ENCODE data around the gene KCNH2.
"Not testable (repeated sequence)": the region's sequence is repeated elsewhere in the genome, so short reads cannot be mapped to it uniquely, and the experiment has no call there.

KCNH2 gene

DNA sequence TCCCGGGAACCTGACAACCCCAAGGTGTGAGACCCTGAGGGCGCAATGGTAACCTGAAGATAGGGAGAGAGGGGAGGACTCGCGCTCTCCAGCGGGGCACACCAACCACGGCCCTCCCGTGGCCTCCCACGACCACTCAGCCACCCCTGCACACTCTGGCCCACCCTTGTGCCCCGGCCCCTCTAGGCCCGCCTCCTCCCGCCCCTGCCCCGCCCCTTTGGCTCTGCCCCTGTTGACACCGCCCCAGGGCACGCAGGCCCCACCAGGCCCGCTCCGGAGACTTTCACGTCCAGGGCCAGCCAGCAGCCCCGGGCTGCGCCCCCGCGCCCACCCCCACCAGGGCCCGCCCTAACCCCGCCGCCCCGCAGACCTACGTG, 35.2 kb upstream of the KCNH2 start:
- CTCF ChIA-PET = interaction anchor here (1.2 to 1.3 kb wide), 2 partner anchors 51 to 97 kb away, joined by 3 to 9 read pairs; no protein-coding TSS in a partner anchor
- POLR2A ChIA-PET = interaction anchor here (1.9 kb wide), 1 partner anchor 15 kb away, joined by 9 read pairs; the partner anchor contains the start of gene ABCB8
- no peak for TF ChIP-seq HDGF (IDR thresholded peaks at IDR 0.05; ENCODE audit: borderline replicate concordance)
- no peak for DNase-seq (ENCODE audit: extremely low spot score)

DNA sequence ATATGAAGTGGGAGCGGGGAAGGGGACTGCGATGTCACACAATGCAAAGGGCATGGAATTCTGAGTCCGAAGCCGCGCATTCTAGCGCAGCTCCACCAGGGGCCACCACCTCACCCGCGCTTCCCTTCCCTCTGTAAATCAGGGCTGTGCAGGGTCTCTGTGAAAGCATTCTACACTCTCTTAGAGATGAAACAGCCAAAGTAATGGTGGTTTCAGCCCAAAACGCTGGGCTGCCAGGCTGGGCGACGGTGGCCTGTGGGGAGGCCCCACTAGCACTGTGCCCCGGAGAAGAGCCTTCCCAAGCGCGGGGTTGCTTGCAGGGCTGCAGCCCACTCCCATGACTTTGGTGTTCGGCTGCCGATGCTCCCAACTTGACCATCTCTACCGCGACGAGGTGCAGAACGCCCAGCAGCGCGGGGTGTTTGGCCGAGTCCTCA, 34.8 kb upstream of the KCNH2 start:
- POLR2A ChIA-PET = interaction anchor here (1.9 kb wide), 1 partner anchor 15 kb away, joined by 9 read pairs; the partner anchor contains the start of gene ABCB8
- peak; percentile 85 for DNase-seq (ENCODE audit: extremely low spot score)
- CTCF ChIA-PET = interaction anchor here (0.7 to 1.3 kb wide), 4 partner anchors 9 to 115 kb away, joined by 3 to 9 read pairs (median 4); no protein-coding TSS in a partner anchor
- TF ChIP-seq FOXM1 (IDR thresholded peaks at IDR 0.05; ENCODE audit: borderline replicate concordance) = no peak
- no peak for TF ChIP-seq NFRKB (IDR thresholded peaks at IDR 0.05)
- TF ChIP-seq CTBP1 (IDR thresholded peaks at IDR 0.05; ENCODE audit: borderline replicate concordance) = no peak
- TF ChIP-seq SP1 (IDR thresholded peaks at IDR 0.05) = no peak
- TF ChIP-seq LEF1 (IDR thresholded peaks at IDR 0.05; ENCODE audit: borderline replicate concordance) = no peak
- TF ChIP-seq ZNF384 (IDR thresholded peaks at IDR 0.05) = no peak
- TF ChIP-seq FOXK2 (IDR thresholded peaks at IDR 0.05) = no peak
- TF ChIP-seq ELF4 (IDR thresholded peaks at IDR 0.05) = no peak
- TF ChIP-seq BHLHE40 (IDR thresholded peaks at IDR 0.05; ENCODE audit: borderline replicate concordance) = no peak
- TF ChIP-seq TARDBP (IDR thresholded peaks at IDR 0.05) = no peak
- no peak for TF ChIP-seq L3MBTL2 (conservative IDR thresholded peaks at IDR 0.05)
- TF ChIP-seq SUZ12 (IDR thresholded peaks at IDR 0.05) = no peak
- TF ChIP-seq FOXA1 (IDR thresholded peaks at IDR 0.05) = no peak
- TF ChIP-seq ARNT (IDR thresholded peaks at IDR 0.05) = no peak
- no peak for TF ChIP-seq HDGF (IDR thresholded peaks at IDR 0.05; ENCODE audit: borderline replicate concordance)
- TF ChIP-seq PKNOX1 (IDR thresholded peaks at IDR 0.05) = no peak

DNA sequence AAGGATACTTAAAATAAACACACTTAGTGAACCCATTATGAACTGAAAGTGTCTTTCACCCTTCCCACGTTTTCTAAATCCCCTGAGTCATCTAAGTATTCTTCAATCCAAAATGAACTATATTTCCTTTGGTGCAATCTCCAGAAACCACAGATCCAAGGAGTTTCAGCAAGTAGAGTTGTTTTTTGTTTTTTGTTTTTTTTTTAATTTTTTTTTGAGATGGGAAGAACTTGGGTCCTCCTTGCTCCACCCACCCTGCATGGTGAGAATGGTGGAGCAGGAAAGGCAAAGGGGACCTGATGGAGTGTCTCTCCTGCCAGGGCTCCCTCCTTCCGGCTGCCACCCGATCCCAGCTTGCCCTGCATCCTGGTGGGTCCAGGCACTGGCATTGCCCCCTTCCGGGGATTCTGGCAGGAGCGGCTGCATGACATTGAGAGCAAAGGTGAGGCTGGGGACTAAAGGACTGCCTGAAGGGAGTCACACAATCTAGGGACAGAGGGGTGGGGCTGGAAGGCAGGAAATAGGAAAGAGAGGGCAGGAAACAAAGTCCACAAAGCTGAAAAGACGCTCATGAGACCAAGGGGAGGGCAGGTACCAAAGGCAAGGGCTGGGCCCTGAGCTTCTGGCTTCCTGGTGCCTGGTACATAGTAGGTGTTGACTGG, 34.0 kb upstream of the KCNH2 start:
- TF ChIP-seq BHLHE40 (IDR thresholded peaks at IDR 0.05; ENCODE audit: borderline replicate concordance) (no peak), FOXK2 (IDR thresholded peaks at IDR 0.05) (no peak), LEF1 (IDR thresholded peaks at IDR 0.05; ENCODE audit: borderline replicate concordance) (no peak), ARNT (IDR thresholded peaks at IDR 0.05) (no peak), NFRKB (IDR thresholded peaks at IDR 0.05) (no peak), ZNF384 (IDR thresholded peaks at IDR 0.05) (no peak), CTBP1 (IDR thresholded peaks at IDR 0.05; ENCODE audit: borderline replicate concordance) (no peak), PKNOX1 (IDR thresholded peaks at IDR 0.05) (no peak), SUZ12 (IDR thresholded peaks at IDR 0.05) (no peak), SP1 (IDR thresholded peaks at IDR 0.05) (no peak), TARDBP (IDR thresholded peaks at IDR 0.05) (no peak), L3MBTL2 (conservative IDR thresholded peaks at IDR 0.05) (no peak), ELF4 (IDR thresholded peaks at IDR 0.05) (no peak), HDGF (IDR thresholded peaks at IDR 0.05; ENCODE audit: borderline replicate concordance) (no peak), FOXA1 (IDR thresholded peaks at IDR 0.05) (no peak), FOXM1 (IDR thresholded peaks at IDR 0.05; ENCODE audit: borderline replicate concordance) (no peak)
- no peak for DNase-seq (ENCODE audit: extremely low spot score)
- ChIA-PET POLR2A (interaction anchor here (1.9 kb wide), 1 partner anchor 16 kb away, joined by 9 read pairs; the partner anchor contains the start of gene ABCB8), CTCF (interaction anchor here (0.7 to 1.3 kb wide), 5 partner anchors 8 to 114 kb away, joined by 3 to 9 read pairs (median 4); no protein-coding TSS in a partner anchor)

DNA sequence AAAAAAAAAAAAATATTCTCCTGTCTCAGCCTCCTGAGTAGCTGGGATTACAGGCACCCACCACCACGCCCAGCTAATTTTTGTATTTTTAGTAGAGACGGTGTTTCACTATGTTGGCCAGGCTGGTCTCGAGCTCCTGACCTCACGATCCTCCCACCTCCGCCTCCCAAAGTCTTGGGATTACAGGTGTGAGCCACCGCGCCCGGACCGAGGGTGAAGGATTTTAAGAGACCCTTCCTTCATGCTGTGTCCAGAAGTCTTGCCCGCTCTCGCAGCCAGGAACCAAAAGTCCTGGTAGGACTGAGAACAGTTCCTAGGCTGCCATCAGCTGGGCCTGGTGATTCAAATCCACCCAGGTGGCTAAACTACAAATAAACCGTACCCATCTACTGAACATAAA, 33.5 kb upstream of the KCNH2 start:
- POLR2A ChIA-PET = interaction anchor here (1.9 kb wide), 1 partner anchor 17 kb away, joined by 9 read pairs; the partner anchor contains the start of gene ABCB8
- not testable (repeated sequence) for DNase-seq (ENCODE audit: extremely low spot score)
- CTCF ChIA-PET = interaction anchor here (0.5 to 2.0 kb wide), 8 partner anchors 8 to 113 kb away, joined by 3 to 5 read pairs (median 3); no protein-coding TSS in a partner anchor

DNA sequence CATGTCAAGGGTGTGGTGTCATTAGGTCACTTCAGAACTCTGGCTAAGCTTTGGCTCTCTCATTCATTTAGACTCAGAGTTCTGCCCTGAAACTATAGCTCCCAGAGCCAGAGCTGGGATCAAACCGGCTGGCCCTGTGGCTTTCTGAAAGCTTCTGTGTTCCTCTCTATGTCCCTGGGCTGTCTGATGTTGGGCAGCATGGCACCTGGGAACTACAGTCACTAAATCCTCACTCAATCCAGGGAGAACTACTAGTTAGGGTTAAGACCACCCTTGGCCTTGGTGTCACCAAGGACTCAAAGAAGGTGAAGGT, 32.9 kb upstream of the KCNH2 start:
- no peak for TF ChIP-seq FOXM1 (IDR thresholded peaks at IDR 0.05; ENCODE audit: borderline replicate concordance)
- no peak for TF ChIP-seq ZNF384 (IDR thresholded peaks at IDR 0.05)
- TF ChIP-seq FOXK2 (IDR thresholded peaks at IDR 0.05) = no peak
- no peak for TF ChIP-seq CTBP1 (IDR thresholded peaks at IDR 0.05; ENCODE audit: borderline replicate concordance)
- TF ChIP-seq SP1 (IDR thresholded peaks at IDR 0.05) = no peak
- no peak for TF ChIP-seq BHLHE40 (IDR thresholded peaks at IDR 0.05; ENCODE audit: borderline replicate concordance)
- TF ChIP-seq ARNT (IDR thresholded peaks at IDR 0.05) = no peak
- no peak for TF ChIP-seq HDGF (IDR thresholded peaks at IDR 0.05; ENCODE audit: borderline replicate concordance)
- no peak for DNase-seq (ENCODE audit: extremely low spot score)
- ChIA-PET CTCF (interaction anchor here (0.5 to 6.7 kb wide), 10 partner anchors 7 to 161 kb away, joined by 3 to 40 read pairs (median 4); no protein-coding TSS in a partner anchor), POLR2A (no interaction called here)

DNA sequence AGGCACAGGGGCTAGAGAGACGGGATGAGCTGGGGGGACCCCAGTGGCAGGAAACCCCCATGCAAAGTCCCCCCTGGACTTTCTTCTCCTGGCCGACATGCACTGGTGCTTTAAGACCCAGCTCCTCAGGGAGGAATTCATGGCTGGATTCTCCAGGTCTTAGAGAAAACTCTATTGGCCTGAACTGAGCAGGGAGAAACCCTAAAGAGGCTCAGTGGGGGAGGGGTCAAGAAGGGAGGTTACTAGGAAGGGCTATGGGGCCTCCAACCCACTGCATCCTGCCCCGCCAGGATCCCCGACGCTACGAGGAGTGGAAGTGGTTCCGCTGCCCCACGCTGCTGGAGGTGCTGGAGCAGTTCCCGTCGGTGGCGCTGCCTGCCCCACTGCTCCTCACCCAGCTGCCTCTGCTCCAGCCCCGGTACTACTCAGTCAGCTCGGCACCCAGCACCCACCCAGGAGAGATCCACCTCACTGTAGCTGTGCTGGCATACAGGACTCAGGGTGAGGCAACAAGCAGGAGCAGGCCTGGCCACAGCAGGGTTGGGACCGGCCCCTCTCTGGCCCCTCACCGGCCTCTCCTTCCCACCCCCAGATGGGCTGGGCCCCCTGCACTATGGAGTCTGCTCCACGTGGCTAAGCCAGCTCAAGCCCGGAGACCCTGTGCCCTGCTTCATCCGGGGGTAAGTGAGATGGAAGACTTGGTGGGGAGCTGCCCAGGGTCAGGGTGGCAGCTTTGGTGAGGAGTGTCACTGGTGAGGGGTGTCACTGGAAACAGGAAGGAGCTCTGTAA, 32.4 kb upstream of the KCNH2 start:
- ChIA-PET CTCF (interaction anchor here (0.6 to 6.7 kb wide), 9 partner anchors 8 to 162 kb away, joined by 3 to 40 read pairs (median 4); no protein-coding TSS in a partner anchor), POLR2A (interaction anchor here (0.6 to 2.0 kb wide), 4 partner anchors 9 to 1864 kb away, joined by 3 to 10 read pairs (median 3); partner anchors contain the start of genes ABCB8 and FASTK)
- TF ChIP-seq TARDBP (IDR thresholded peaks at IDR 0.05) = no peak
- TF ChIP-seq SP1 (IDR thresholded peaks at IDR 0.05) = no peak
- TF ChIP-seq BHLHE40 (IDR thresholded peaks at IDR 0.05; ENCODE audit: borderline replicate concordance) = no peak
- TF ChIP-seq ELF4 (IDR thresholded peaks at IDR 0.05) = no peak
- TF ChIP-seq FOXM1 (IDR thresholded peaks at IDR 0.05; ENCODE audit: borderline replicate concordance) = no peak
- no peak for TF ChIP-seq NFRKB (IDR thresholded peaks at IDR 0.05)
- no peak for TF ChIP-seq PKNOX1 (IDR thresholded peaks at IDR 0.05)
- TF ChIP-seq CTBP1 (IDR thresholded peaks at IDR 0.05; ENCODE audit: borderline replicate concordance) = no peak
- TF ChIP-seq SUZ12 (IDR thresholded peaks at IDR 0.05) = no peak
- TF ChIP-seq LEF1 (IDR thresholded peaks at IDR 0.05; ENCODE audit: borderline replicate concordance) = no peak
- no peak for TF ChIP-seq HDGF (IDR thresholded peaks at IDR 0.05; ENCODE audit: borderline replicate concordance)
- no peak for TF ChIP-seq FOXA1 (IDR thresholded peaks at IDR 0.05)
- no peak for TF ChIP-seq ARNT (IDR thresholded peaks at IDR 0.05)
- TF ChIP-seq ZNF384 (IDR thresholded peaks at IDR 0.05) = no peak
- TF ChIP-seq FOXK2 (IDR thresholded peaks at IDR 0.05) = no peak
- TF ChIP-seq L3MBTL2 (conservative IDR thresholded peaks at IDR 0.05) = no peak
- no peak for DNase-seq (ENCODE audit: extremely low spot score)

Data from HEK293T (cell line).